ENCODE measurements around the gene USP17L19. TPM values are rescaled to one million over a fixed set of nuclear protein-coding genes. Genes with fewer than 3 reads are reported as not detected.
"Not testable (repeated sequence)": the region's sequence is repeated elsewhere in the genome, so short reads cannot be mapped to it uniquely, and the experiment has no call there.

Gene USP17L19
- total RNA-seq, 3 donors from 2014 or later: not detected

GRCh38 chr4:9267319-9267718 is 14.1 kb downstream of the USP17L19 start, which contains the start of gene USP17L22:
Gene USP17L22 (plus strand): TSS chr4:9267619. CDS start chr4:9267619, 0 bp downstream.
- DNase-seq; H3K4me3 ChIP-seq; ATAC-seq; H3K36me3 ChIP-seq (ENCODE audit: low read depth); intact Hi-C loops (cut with DNase I, micrococcal nuclease); H3K9me3 ChIP-seq; H3K4me1 ChIP-seq (ENCODE audit: low read depth): not testable (repeated sequence)

- H3K36me3 ChIP-seq (ENCODE audit: low read depth); H3K9me3 ChIP-seq; H3K4me1 ChIP-seq (ENCODE audit: low read depth); ATAC-seq; intact Hi-C loops (cut with DNase I, micrococcal nuclease); H3K4me3 ChIP-seq: not testable (repeated sequence)
- peak; percentile 5 to 81 (median 35) for DNase-seq
These were observed 18.5 kb downstream of the USP17L19 start for GRCh38 chr4:9271719-9272118.

Other genes starting within 250 kb of the USP17L19 start
- gene FAM90A26, start 83.0 kb upstream of the USP17L19 start, total RNA-seq: not detected
- not detected for gene USP17L10, start 42.7 kb upstream of the USP17L19 start, total RNA-seq
- not detected for gene USP17L11, start 38.0 kb upstream of the USP17L19 start, total RNA-seq
- gene USP17L12, start 33.2 kb upstream of the USP17L19 start, total RNA-seq: not detected
- gene USP17L13, start 28.5 kb upstream of the USP17L19 start, total RNA-seq: not detected
- not detected for gene USP17L15, start 19.0 kb upstream of the USP17L19 start, total RNA-seq
- gene USP17L17, start 9.5 kb upstream of the USP17L19 start, total RNA-seq: not detected
- not detected for gene USP17L18, start 4.7 kb upstream of the USP17L19 start, total RNA-seq
- not detected for gene USP17L20, start 4.7 kb downstream of the USP17L19 start, total RNA-seq
- gene USP17L21, start 9.5 kb downstream of the USP17L19 start, total RNA-seq: not detected
- gene USP17L22, start 14.2 kb downstream of the USP17L19 start, total RNA-seq: not detected
- gene USP17L24, start 71.8 kb downstream of the USP17L19 start, total RNA-seq: not detected
- gene USP17L25, start 76.5 kb downstream of the USP17L19 start, total RNA-seq: not detected
- gene USP17L26, start 81.3 kb downstream of the USP17L19 start, total RNA-seq: not detected
- not detected for gene USP17L5, start 86.0 kb downstream of the USP17L19 start, total RNA-seq
- not detected for gene USP17L27, start 90.8 kb downstream of the USP17L19 start, total RNA-seq
- gene USP17L28, start 95.5 kb downstream of the USP17L19 start, total RNA-seq: not detected
- not detected for gene USP17L29, start 100.3 kb downstream of the USP17L19 start, total RNA-seq
- gene USP17L30, start 109.8 kb downstream of the USP17L19 start, total RNA-seq: not detected
- gene DEFB131A, start 191.0 kb downstream of the USP17L19 start, total RNA-seq: not detected